H9 (cell line): Measurements from ENCODE around the gene E2F7. TPM values are rescaled to one million over a fixed set of nuclear protein-coding genes. Genes with fewer than 3 reads are reported as not detected.

Experiments used
- DNase-seq: peaks from one replicate; pipeline ENCODE4 v3.0.0-alpha.2; 2017
- H2AFZ ChIP-seq: one replicate; pipeline ENCODE4 v1.6.1; 2013; ENCODE audit warnings: mild to moderate bottlenecking, low read length, control low read depth, moderate library complexity
- H2AK5ac ChIP-seq: 2 replicates; pipeline ENCODE4 v1.6.1; 2013; ENCODE audit warnings: low read length, control low read depth, mixed read lengths; ENCODE audit not compliant: insufficient read length
- H2BK120ac ChIP-seq: one replicate; pipeline ENCODE4 v1.6.1; 2013; ENCODE audit warnings: low read depth, mild to moderate bottlenecking, low read length, control low read depth, inconsistent platforms; ENCODE audit not compliant: poor library complexity, severe bottlenecking
- H2BK12ac ChIP-seq: 2 replicates; pipeline ENCODE4 v1.6.1; 2013; ENCODE audit warnings: low read length, control low read depth, mixed read lengths, low read depth; ENCODE audit not compliant: insufficient read length
- H2BK15ac ChIP-seq: 2 replicates; pipeline ENCODE4 v1.6.1; 2013; ENCODE audit warnings: low read depth, low read length, control low read depth
- H2BK20ac ChIP-seq: one replicate; pipeline ENCODE4 v1.6.1; 2013; ENCODE audit warnings: low read depth, mild to moderate bottlenecking, low read length, control low read depth, inconsistent platforms; ENCODE audit not compliant: poor library complexity, severe bottlenecking
- H2BK5ac ChIP-seq: 2 replicates; pipeline ENCODE4 v1.6.1; 2013; ENCODE audit warnings: low read length, control low read depth, mixed read lengths; ENCODE audit not compliant: insufficient read length
- H3K14ac ChIP-seq: 2 replicates; pipeline ENCODE4 v1.6.1; 2013; ENCODE audit warnings: low read length, control low read depth; ENCODE audit not compliant: insufficient read depth
- H3K18ac ChIP-seq: 2 replicates; pipeline ENCODE4 v1.6.1; 2013; ENCODE audit warnings: low read depth, mild to moderate bottlenecking, mixed read lengths, low read length, control low read depth; ENCODE audit not compliant: insufficient read length
- H3K23ac ChIP-seq: 2 replicates; pipeline ENCODE4 v1.6.1; 2013; ENCODE audit warnings: low read length, control low read depth, mixed read lengths, low read depth; ENCODE audit not compliant: insufficient read length
- H3K23me2 ChIP-seq: 2 replicates; pipeline ENCODE4 v1.6.1; 2013; ENCODE audit warnings: low read depth, mild to moderate bottlenecking, mixed read lengths, low read length, control low read depth; ENCODE audit not compliant: insufficient read length, poor library complexity, severe bottlenecking
- H3K27ac ChIP-seq: 2 replicates; pipeline ENCODE4 v1.5.1; 2013; ENCODE audit warnings: low read length, control low read depth, mixed read lengths, low read depth; ENCODE audit not compliant: insufficient read length
- H3K27me3 ChIP-seq: 2 replicates; pipeline ENCODE4 v1.6.1; 2013; ENCODE audit warnings: low read length, control low read depth, inconsistent platforms; ENCODE audit not compliant: insufficient read depth
- H3K4ac ChIP-seq: 2 replicates; pipeline ENCODE4 v1.6.1; 2013; ENCODE audit warnings: low read depth, mild to moderate bottlenecking, control low read depth, inconsistent platforms, low read length, moderate library complexity
- H3K4me1 ChIP-seq: 2 replicates; pipeline ENCODE4 v1.6.1; 2013; ENCODE audit warnings: low read length, control low read depth, inconsistent platforms; ENCODE audit not compliant: insufficient read depth
- H3K4me2 ChIP-seq: 2 replicates; pipeline ENCODE4 v1.6.1; 2013; ENCODE audit warnings: low read length, control low read depth, mixed read lengths; ENCODE audit not compliant: insufficient read length, insufficient read depth
- H3K56ac ChIP-seq: 2 replicates; pipeline ENCODE4 v1.6.1; 2013; ENCODE audit warnings: low read depth, mild to moderate bottlenecking, mixed read lengths, low read length, control low read depth; ENCODE audit not compliant: insufficient read length
- H3K79me1 ChIP-seq: 2 replicates; pipeline ENCODE4 v1.6.1; 2013; ENCODE audit warnings: low read depth, mild to moderate bottlenecking, moderate library complexity, low read length, control low read depth, inconsistent platforms; ENCODE audit not compliant: insufficient read depth, poor library complexity, severe bottlenecking
- H3K79me2 ChIP-seq: 2 replicates; pipeline ENCODE4 v1.6.1; 2013; ENCODE audit warnings: low read length, control low read depth, inconsistent platforms; ENCODE audit not compliant: insufficient read depth
- H3K9ac ChIP-seq: 2 replicates; pipeline ENCODE4 v1.6.1; 2013; ENCODE audit warnings: low read length, control low read depth, mixed read lengths; ENCODE audit not compliant: insufficient read length; ENCODE audit errors: extremely low read depth
- H3K9me3 ChIP-seq: one replicate; pipeline ENCODE4 v1.6.1; 2013; ENCODE audit warnings: low read depth, low read length, inconsistent platforms; ENCODE audit not compliant: control insufficient read depth
- H3T11ph ChIP-seq: one replicate; pipeline ENCODE4 v1.6.1; 2013; ENCODE audit warnings: mild to moderate bottlenecking, low read length, control low read depth, inconsistent platforms
- H4K20me1 ChIP-seq: one replicate; pipeline ENCODE4 v1.6.1; 2013; ENCODE audit not compliant: control insufficient read depth, insufficient read length, insufficient read depth
- H4K5ac ChIP-seq: 2 replicates; pipeline ENCODE4 v1.6.1; 2013; ENCODE audit warnings: low read depth, mild to moderate bottlenecking, mixed read lengths, low read length, control low read depth; ENCODE audit not compliant: insufficient read length
- H4K8ac ChIP-seq: replicated peaks from 2 replicates; pipeline ENCODE4 v1.6.1; 2013; ENCODE audit warnings: low read length, control low read depth, mixed read lengths, low read depth; ENCODE audit not compliant: insufficient read length
- H4K91ac ChIP-seq: 2 replicates; pipeline ENCODE4 v1.6.1; 2013; ENCODE audit warnings: low read depth, mild to moderate bottlenecking, moderate library complexity, mixed read lengths, low read length, control low read depth; ENCODE audit not compliant: insufficient read length
- H3K27ac Mint-ChIP-seq, 3 experiments: 2 replicates in 2 of 3; 3 replicates in 1 of 3; pipeline ENCODE4 v1.8.0; 2020 to 2021; ENCODE audit warnings: mixed read lengths in 3 of 3, mild to moderate bottlenecking in 1 of 3, moderate library complexity in 1 of 3
- H3K27me3 Mint-ChIP-seq: 2 replicates; pipeline ENCODE4 v1.8.0; 2021; ENCODE audit warnings: low read depth, mild to moderate bottlenecking, moderate library complexity, mixed read lengths
- H3K36me3 Mint-ChIP-seq, 3 experiments: 2 replicates in 2 of 3; 3 replicates in 1 of 3; pipeline ENCODE4 v1.8.0; 2020 to 2021; ENCODE audit warnings: low read depth in 3 of 3, mixed read lengths in 3 of 3; ENCODE audit not compliant: insufficient read depth in 1 of 3
- H3K4me1 Mint-ChIP-seq, 2 experiments: 2 replicates each; pipeline ENCODE4 v1.8.0; 2020; ENCODE audit warnings: mixed read lengths in 2 of 2
- H3K4me3 Mint-ChIP-seq, 2 experiments: 2 replicates in 1 of 2; 3 replicates in 1 of 2; pipeline ENCODE4 v1.8.0; 2020 to 2021; ENCODE audit warnings: mild to moderate bottlenecking in 2 of 2, mixed read lengths in 2 of 2, moderate library complexity in 1 of 2
- H3K9me3 Mint-ChIP-seq, 2 experiments: 2 replicates in 1 of 2; 3 replicates in 1 of 2; pipeline ENCODE4 v1.8.0; 2020; ENCODE audit warnings: mild to moderate bottlenecking in 2 of 2, mixed read lengths in 2 of 2, moderate library complexity in 1 of 2
- WGBS: extraction: QIAGEN DNeasy Blood & Tissue Kit; methylation state at CpG from one replicate; pipeline ENCODE4 v1.1.7; 2013; ENCODE audit warnings: missing lambda C conversion rate, low lambda C conversion rate, mixed read lengths; ENCODE audit not compliant: insufficient read length; ENCODE audit errors: extremely low coverage; 5-methylcytosine and 5-hydroxymethylcytosine counted together
- total RNA-seq: library from RNA; stranded (reverse); gene quantifications from 2 replicates; pipeline ENCODE4 v1.2.1, GENCODE V29; 2021
- TF ChIP-seq, protein P1 (sequence below): fragments of 200-600 bp; sonication (generic); conservative IDR thresholded peaks from 3 replicates; pipeline ENCODE4 v1.8.0; 2021; ENCODE audit warnings: antibody characterized with exemption, mild to moderate bottlenecking

The E2F7 gene
- total RNA-seq, 1 experiment from 2014 or later, result 24.5 TPM

DNA sequence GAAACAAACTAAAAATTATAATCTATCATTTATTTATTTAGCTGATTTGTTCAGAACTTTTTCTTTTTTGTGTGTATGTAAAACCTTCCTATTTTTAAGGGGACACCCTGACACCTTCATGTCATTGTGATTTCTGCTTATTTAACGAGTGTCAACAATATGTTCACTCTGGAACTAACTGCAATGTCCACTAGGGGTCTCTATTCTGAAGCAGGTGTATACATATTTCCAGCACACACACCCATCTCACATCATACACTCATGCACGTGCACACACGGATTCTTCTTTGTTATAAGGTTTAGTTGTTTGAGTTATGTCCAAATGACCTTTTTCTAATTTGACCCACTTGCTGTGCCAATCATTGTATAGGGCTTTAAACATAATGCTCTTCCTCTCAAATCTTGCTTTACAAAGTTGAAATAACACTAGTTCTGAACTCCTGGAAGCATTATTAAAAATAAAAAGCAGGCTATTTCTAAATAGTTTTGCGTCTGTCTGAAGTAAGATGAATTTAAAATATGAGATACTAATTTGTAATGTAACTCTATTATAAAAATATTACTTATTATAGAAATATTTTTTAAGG is 15.5 kb downstream of the E2F7 start:
- DNase-seq, result no peak
- no peak overlapping the region for H4K91ac ChIP-seq
- H3K4me1 ChIP-seq, result no peaks in the 10 kb centered on the region
- H4K5ac ChIP-seq, result no peak overlapping the region
- no peak overlapping the region for H4K8ac ChIP-seq
- no peak overlapping the region for H2BK20ac ChIP-seq
- no peak overlapping the region for H3K27ac ChIP-seq
- H3K36me3 Mint-ChIP-seq, result peaks cover 16 to 77% (median 64%) of the 10 kb centered on the region in 3 experiments; a peak in 6 of 7 replicates
- peaks cover 0 to 4% of the 10 kb centered on the region in 2 experiments; a peak in 1 of 4 replicates for H3K4me1 Mint-ChIP-seq
- H3K9ac ChIP-seq, result no peak overlapping the region
- H3K4ac ChIP-seq, result no peak overlapping the region
- no peak overlapping the region for H3T11ph ChIP-seq
- no peak overlapping the region for H3K27ac Mint-ChIP-seq
- H3K4me3 Mint-ChIP-seq, result no peak overlapping the region
- no peaks in the 10 kb centered on the region for H3K79me1 ChIP-seq
- no peaks in the 10 kb centered on the region for H3K79me2 ChIP-seq
- no peaks in the 10 kb centered on the region for H3K27me3 ChIP-seq
- TF ChIP-seq, protein P1, sequence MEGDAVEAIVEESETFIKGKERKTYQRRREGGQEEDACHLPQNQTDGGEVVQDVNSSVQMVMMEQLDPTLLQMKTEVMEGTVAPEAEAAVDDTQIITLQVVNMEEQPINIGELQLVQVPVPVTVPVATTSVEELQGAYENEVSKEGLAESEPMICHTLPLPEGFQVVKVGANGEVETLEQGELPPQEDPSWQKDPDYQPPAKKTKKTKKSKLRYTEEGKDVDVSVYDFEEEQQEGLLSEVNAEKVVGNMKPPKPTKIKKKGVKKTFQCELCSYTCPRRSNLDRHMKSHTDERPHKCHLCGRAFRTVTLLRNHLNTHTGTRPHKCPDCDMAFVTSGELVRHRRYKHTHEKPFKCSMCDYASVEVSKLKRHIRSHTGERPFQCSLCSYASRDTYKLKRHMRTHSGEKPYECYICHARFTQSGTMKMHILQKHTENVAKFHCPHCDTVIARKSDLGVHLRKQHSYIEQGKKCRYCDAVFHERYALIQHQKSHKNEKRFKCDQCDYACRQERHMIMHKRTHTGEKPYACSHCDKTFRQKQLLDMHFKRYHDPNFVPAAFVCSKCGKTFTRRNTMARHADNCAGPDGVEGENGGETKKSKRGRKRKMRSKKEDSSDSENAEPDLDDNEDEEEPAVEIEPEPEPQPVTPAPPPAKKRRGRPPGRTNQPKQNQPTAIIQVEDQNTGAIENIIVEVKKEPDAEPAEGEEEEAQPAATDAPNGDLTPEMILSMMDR, result peak; percentile 82
- no peaks in the 10 kb centered on the region for H4K20me1 ChIP-seq
- H2BK120ac ChIP-seq, result no peak overlapping the region
- no peaks in the 10 kb centered on the region for H3K27me3 Mint-ChIP-seq
- H2BK12ac ChIP-seq, result no peak overlapping the region
- H3K14ac ChIP-seq, result no peak overlapping the region
- H3K9me3 Mint-ChIP-seq, result no peaks in the 10 kb centered on the region
- H2AFZ ChIP-seq, result no peak overlapping the region
- WGBS, result no CpG with 5 or more reads among the region's 4 CpGs
- H3K56ac ChIP-seq, result no peak overlapping the region
- H2AK5ac ChIP-seq, result no peak overlapping the region
- no peak overlapping the region for H3K23ac ChIP-seq
- H3K4me2 ChIP-seq, result no peak overlapping the region
- no peak overlapping the region for H2BK15ac ChIP-seq
- H3K23me2 ChIP-seq, result no peaks in the 10 kb centered on the region
- H3K9me3 ChIP-seq, result no peaks in the 10 kb centered on the region
- H3K18ac ChIP-seq, result no peak overlapping the region
- no peak overlapping the region for H2BK5ac ChIP-seq
